Medulla oblongata (tissue), 1 donor: ENCODE results near the gene NCAPG2.

ENCODE experiments used
- DNase-seq: peaks from one replicate; pipeline ENCODE4 v3.0.0-alpha.2; 2015; ENCODE audit errors: extremely low spot score

Gene NCAPG2

GRCh38 chr7:158704524-158705233 lies at the start of gene NCAPG2:
TSS of gene NCAPG2 (minus strand) at chr7:158704804. CDS start at chr7:158701899, 2,905 bp downstream.
- peak; percentile 99 for DNase-seq

GRCh38 chr7:158753900-158754299 lies 49.3 kb upstream of the NCAPG2 start:
- DNase-seq: no peak

DNA sequence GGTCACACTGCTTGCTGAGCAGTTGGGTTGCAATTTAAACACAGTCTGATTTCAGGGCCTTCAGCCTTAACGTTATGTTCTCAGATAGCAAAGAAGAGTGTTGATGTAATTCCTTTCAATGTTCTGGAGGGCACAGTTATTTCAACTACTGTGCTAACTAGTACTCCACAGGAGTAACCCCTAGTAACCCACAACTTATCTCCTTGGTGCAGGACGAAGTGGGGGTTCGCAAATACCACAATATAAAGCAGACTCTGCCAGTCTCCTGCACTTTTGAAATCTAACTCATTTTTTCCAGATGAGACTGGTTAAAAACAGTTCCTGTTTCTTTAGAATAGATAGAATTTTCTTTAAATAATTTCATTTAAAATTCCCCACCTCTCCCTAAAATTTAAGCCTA lies 47.1 kb upstream of the NCAPG2 start:
- DNase-seq: no peak

DNA sequence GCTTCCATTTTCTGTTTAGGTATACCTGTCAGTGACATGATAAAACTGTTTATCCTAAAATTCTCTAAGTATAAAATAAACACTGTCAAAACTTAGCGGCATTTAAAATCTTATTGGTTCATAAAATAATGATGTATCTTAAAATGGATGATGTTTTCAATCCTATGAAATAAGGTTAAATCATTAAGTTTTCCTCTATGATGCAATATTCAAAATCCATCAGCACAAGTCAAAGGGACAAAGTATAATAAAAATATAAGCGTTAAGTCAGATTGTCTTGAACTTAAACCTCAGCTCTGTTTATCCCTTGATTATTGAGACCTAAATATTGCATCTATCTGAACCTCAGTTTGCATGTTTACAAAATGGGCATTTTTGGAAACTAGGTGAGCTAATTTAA lies 46.6 kb upstream of the NCAPG2 start:
- DNase-seq: no peak

DNA sequence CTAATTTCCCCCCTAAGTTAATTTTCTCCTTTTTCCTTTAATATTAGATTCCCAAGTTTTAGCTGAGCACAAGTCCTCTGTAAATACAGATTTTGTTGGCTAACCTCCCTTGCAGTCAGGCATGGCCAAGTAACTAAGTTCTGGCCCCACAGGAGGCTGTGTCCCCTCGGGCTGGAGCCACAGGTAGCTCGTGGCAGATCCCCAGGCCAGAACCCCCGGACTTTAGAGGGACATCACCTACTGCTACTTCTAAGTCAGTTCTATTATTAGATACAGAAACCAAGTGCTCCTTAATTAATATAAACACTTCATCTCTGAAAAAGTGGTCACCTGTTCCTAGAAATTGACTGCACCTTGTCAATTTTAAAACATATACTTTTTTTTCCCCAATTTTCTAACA lies 46.1 kb upstream of the NCAPG2 start:
- no peak for DNase-seq

DNA sequence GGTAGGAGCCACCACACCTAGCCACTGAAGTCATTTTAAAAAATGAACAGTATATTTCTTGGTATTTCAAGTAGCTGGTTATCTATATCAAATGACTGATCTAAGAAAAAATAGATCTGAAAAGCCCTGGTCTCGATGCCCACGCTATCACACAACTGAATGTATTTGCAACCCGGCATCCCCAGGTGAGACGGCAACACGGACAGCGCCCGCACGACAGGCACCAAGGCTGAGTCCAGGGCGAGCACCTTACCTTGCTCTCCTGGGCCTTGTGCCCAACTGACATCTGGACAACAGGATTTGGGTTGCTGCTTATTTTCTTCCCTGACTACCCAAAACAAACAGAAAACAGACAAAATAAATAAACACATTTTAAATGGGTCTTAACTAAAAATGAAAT lies 44.8 kb upstream of the NCAPG2 start:
- no peak for DNase-seq

DNA sequence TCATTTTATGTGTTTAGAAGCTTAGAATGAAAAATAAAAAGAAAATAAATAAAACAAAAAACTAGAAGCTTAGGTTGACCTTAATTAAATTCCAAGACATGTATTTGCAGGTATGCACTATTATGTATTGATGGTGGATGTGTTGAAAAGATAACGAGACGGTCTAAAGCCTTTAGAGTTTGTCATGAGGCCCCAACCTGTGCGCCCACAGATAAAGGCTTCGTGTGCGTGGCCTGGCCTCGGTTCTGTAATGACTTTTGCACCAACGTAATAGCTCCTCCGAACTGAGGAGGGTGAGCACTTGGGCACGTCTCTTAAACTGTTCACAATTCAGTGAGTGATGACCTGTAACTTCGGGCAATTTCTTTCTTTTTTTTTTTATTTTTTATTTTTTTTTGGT lies 43.7 kb upstream of the NCAPG2 start:
- no peak for DNase-seq

GRCh38 chr7:158747408-158747807 lies 42.8 kb upstream of the NCAPG2 start:
- DNase-seq: no peak

GRCh38 chr7:158746957-158747356 lies 42.4 kb upstream of the NCAPG2 start:
- DNase-seq: no peak

DNA sequence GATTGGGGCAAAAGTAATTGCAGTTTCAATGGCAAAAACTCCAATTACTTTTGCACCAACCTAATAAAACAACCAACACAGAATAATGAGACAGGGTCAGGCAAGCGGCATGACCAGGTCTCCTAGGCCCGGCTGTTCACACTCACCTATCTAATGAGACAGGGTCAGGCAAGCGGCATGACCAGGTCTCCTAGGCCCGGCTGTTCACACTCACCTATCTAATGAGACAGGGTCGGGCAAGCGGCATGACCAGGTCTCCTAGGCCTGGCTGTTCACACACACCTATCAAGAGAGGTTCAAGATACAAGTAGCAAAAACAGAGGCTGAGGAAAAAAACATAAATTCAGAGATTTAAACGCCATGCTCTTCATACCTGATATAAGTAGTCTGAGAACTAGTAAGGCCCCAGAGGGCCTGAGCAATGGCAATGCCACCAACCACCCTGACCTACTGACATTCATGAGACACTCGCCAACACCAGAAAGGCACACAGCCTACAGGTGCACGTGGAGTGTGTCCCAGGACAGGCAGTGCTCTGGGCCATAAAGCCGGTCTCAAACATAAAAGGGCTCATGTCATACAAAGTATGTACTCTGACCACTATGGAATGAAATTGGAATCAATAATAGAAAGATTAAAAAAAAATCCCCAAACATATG lies 40.6 kb upstream of the NCAPG2 start:
- DNase-seq: no peak

DNA sequence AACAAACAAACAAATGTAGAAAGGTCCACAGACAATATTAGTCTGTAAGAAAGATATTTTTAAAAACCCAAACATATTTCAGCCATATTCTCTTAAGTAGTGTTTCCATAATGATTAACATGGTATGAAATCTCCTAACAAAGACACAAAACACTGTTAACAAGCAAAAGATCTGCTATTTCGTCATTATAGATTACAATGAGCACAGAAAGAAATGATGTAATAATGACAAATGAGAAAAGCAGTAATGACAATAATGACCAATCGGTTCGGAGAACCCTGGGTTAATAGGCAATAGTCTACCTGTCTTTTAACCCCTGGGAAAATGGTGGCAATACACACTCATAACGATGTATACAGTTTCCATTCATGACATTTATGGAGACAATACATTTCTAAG lies 39.5 kb upstream of the NCAPG2 start:
- DNase-seq: no peak

DNA sequence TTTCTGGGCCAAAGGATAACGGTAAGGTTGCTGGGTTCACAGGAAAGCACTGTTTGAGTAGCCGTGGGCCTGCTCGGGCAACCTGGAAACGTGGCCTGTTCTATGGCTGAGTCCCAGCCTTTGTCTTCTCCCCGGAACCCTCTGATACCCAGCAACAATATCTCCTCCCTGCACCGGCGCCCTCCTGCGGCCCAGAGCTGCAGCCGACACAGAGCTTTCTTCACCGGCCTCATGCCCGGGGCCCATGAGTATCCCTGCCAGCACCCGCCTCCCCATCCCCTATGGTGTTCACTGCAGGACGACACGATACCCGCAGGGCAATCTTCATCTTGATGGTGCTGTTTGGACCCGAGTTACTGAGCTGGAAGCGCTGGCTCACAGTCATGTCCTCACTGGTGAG lies 38.6 kb upstream of the NCAPG2 start:
- no peak for DNase-seq

DNA sequence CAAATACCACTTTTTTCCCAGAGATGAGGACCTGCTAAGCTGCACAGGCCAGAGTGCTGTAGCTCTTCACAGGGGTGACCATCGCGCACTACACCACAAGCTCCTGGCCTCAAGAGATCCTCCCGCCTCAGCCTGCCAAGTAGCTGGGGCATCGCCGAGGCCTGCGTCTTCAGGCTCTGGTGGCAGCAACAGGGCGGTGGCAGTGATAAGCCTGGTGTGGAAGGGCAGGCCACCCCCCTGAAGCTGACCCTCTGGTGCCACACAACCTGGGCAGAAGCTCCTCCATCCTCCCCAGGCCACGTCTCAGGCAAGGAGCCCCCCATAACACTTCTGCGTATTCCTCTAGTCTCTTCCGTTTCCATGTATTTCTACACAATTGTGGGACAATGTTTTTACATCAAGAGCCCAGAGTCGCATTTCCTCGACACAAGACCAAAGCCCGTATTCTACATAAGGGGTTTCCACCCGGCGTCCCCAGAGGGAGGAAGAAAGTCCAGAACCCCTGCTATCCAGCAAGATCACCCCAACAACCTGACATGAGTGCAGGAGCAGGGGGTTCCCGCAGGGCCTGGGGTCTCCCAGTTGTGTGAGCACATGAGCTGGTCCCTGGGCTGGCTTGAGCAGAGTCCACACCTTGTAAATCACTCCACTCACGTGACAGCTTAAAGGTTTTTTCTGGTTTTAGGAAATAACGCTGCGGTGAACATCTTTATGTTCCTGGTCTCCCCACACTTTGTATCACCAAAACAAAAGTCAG lies 37.6 kb upstream of the NCAPG2 start:
- no peak for DNase-seq

DNA sequence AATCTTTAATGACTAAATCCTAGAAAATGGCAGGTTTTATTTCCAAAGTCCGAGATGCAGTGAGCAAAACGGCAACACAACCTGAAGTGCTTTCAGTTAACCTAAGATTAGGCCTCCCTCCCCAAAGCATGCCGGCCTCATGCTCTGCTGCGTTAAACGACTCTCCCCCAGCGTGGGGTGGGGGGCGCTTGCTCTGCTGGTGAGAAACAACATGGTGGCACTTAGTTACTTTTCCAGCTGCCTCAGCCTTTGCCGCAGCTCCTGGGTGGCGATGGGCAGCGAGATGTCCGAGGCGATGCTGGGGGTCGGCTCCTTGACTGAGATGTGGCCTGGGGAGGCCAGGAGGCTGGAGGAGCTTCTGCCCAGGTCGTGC lies 36.7 kb upstream of the NCAPG2 start:
- no peak for DNase-seq

DNA sequence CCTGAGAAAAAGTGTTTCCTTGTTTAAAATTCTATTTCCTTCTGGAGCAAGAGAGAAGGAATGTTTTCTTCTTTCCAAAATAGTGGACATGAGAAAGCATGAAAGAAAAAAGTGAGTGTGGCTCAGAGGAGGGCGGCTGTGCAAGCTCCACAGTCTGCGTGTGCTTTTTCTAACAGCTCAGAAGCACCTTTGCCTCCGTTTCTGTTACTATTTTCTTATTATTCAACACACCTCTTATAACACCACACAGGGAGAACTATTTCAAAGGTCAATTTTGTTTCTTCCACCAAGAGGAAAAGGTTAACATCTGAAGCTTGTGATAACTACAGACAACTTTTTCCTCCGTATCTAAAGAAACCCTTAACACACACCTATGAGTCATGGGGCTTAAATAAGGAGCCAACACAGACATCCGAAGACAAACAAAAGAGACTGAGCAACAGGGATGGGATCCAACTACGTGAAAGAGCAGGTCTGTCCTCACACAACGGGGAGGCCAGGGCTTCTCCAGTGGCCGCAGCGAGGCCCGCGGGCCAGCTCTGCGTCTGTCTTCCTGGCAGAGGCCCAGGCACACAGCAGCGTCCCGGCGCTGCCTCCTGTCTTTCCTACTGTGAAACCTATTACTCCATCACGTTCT lies 36.2 kb upstream of the NCAPG2 start:
- no peak for DNase-seq

DNA sequence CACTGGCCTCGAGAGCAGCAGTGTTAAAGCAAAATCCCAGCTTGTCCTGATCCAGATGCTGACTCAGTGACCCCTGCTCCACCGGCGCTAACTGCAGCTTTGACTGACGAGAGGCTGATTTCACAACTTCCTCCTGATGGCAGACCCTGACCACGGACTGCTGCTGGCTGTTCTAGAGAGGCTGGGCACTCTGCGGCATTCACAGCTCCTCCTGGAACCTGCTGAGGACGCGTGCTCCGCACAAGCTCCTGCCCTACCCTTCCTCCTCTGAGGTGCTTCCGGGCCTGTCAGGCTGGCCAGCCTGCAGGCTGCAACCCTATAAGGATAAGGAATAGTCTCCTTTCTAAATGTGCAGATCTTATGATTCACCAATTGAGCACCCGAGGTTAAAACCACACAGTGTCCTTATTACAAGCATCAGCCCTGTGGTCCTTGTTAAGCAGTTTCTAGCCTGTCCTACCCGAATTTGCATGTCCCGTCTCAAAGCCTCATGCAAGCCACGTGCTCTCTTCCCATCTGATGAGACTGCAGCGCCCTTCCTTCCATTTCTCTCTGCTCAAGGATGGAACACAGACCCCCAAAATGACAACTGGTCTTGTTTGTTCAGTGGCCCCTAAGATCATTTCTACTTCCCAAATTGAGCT lies 35.5 kb upstream of the NCAPG2 start:
- peak; percentile 25 for DNase-seq

DNA sequence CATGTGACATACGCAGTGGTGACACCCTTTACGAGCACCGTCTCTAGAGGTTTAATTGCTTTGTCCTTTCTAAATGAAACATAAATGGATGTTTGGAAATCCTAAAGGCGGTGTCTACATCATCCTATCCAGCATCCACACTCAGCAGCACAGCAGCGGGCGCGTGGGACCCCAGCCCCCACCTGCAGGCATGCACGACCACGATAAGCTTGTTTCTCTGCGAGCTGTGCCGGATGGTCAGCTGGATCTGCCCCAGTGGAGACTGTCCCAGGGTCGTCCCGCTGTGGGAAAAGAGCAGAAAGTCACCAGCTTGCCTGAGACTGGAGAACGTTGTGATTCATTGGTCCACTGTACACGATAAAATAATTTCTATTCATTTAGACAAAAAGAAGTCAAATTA lies 34.2 kb upstream of the NCAPG2 start:
- DNase-seq: no peak

DNA sequence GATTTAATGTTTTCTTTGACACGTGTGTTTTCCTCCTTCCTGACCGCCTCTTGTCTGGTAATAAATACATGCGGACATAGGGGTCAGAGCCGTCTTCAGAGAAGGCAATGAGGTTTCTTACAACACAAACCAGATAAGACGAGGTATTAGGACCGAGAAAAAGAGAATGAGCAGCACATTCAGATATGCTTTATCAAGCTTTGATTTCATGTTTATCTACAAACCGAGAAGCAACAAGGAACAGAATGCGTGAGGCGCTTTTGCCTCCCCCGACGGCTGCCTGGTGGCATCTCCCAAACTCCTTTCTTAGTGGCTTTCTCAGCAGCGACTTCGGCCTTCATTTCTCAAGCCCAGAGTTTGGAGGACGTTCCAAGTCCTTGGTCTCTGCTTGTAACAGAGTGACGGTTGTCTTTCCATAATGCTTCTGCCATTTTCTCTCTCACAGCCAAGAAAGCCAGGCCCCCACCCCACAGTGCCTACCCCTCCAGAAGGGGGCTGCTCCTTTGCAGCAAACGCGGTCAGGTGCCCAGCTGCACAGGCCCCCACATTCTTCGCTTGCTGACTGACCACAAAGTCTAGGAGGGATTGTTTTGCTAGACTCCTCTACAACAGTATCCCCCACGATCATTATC lies 32.6 kb upstream of the NCAPG2 start:
- DNase-seq: no peak

DNA sequence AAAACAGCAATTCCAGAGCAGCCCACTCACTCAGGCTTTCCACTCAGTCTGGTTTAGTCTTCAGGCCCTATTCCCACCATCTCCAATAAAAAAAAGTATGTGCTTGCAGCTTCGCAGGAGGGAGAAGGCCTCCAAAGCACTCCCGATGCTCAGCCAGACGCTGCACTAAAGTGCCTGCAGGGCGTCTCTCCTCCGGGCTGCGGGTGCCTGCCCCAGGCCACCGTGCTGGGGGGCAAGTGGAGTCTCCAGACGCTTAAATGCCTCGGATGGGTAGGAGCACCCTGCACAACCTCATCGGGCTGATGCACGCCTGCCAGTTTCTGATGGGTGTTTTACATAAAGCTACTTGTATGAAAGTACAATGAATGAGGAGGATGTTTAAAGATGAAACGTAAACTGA lies 31.3 kb upstream of the NCAPG2 start:
- DNase-seq: no peak

DNA sequence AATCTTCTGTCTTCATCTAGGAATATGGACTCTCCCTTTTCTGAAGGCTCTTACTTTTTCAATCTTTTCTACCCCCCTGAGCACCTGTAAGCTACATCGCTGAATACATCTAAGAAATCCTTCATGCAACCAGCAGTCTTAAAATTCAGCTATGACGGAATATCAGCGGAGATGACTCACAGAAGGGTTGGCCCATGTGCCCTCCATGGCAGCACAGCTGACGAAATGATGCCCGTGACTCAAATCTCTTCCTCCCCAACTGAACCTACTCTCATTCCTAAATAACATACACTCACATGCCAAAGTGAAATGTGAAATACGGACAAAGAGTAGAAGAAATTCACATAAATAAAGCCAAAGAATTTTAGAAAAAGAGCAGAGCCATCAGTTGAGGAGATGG lies 30.3 kb upstream of the NCAPG2 start:
- DNase-seq: no peak

DNA sequence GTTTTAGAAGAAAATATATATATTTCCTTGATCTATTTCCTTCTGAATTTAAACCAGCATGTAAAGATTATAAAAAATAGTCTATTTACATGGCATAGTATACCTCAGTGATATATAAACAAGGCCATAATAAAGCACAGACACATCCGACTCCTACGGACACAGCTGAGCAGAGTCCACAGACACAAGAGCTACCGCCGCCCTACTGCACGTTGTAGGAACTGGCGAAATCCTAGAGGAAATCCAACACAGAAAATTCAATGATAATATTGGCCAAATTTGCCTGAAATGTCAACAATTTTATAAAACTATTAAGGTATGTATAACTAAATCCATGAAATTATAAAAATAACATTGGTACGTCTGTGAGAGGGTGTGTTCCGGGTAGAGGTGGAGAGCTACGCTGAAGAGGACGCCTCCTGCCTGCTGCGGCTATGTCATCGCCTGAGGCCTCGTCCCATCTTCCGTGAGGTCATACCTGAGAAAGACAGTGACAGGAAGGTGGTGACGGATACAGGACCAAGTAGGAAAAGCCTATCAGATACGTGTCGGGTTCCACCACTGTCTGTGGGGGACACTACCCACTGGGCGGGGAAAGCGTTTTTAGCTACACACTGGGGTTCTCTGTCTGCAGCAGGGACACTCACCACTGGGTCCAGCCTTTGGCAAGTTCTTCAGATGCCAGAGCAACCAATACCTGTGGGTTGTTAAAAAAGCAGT lies 29.3 kb upstream of the NCAPG2 start:
- DNase-seq: no peak
